Muscle layer of colon (tissue), 2 donors: Measurements from ENCODE around the gene TULP4.
"Not testable (repeated sequence)": the region's sequence is repeated elsewhere in the genome, so short reads cannot be mapped to it uniquely, and the experiment has no call there.

ENCODE experiments used
- H3K27ac ChIP-seq: one replicate; pipeline ENCODE4 v1.7.0; 2013; ENCODE audit warnings: low read depth, mild to moderate bottlenecking, low read length, moderate library complexity
- H3K27me3 ChIP-seq, 2 donors: one replicate each; pipeline ENCODE4 v1.7.0; 2013; ENCODE audit warnings: low read length in 2 of 2, mild to moderate bottlenecking in 2 of 2; ENCODE audit not compliant: insufficient read depth in 2 of 2, control insufficient read depth in 1 of 2
- H3K36me3 ChIP-seq: one replicate; pipeline ENCODE4 v1.7.0; 2013; ENCODE audit warnings: mild to moderate bottlenecking, low read length; ENCODE audit not compliant: insufficient read depth
- H3K4me1 ChIP-seq: one replicate; pipeline ENCODE4 v1.7.0; 2013; ENCODE audit warnings: mild to moderate bottlenecking, low read length; ENCODE audit not compliant: insufficient read depth
- H3K4me3 ChIP-seq, 2 donors: one replicate each; pipeline ENCODE4 v1.7.0; 2013; ENCODE audit warnings: low read length in 2 of 2, low read depth in 1 of 2, mild to moderate bottlenecking in 1 of 2, moderate library complexity in 1 of 2
- H3K9ac ChIP-seq: one replicate; pipeline ENCODE4 v1.7.0; 2013; ENCODE audit warnings: low read length
- H3K9me3 ChIP-seq: one replicate; pipeline ENCODE4 v1.7.0; 2013; ENCODE audit warnings: mild to moderate bottlenecking, low read length
- donor health status: abdominal sarcoma.
- donor health status: Adenocarcinoma of cecum.

The TULP4 gene

DNA sequence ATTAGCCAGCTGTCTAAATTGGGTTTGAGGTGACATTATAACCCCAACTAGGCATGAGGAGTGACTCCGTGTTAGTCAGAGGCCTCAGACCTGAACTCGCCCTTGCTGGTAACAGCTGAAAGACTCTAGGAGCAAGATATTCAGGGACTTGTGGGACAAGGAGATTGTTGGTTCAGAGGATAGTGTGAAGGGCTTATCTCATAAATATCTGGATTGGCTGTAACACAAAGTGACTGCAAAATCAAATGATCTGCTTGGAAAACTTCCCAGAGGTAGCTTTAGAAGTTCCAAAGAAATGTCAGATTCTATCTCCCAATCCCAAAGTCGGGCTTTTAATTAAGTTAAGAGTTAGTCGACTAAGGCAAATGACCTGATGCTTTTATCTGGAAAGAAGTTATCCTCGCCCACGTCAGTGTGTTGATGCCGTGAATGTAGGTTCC is 72.4 kb downstream of the TULP4 start:
- H3K36me3 ChIP-seq = no peaks in the 10 kb centered on the region
- H3K4me1 ChIP-seq = no peaks in the 10 kb centered on the region
- H3K9me3 ChIP-seq = no peaks in the 10 kb centered on the region
- H3K4me3 ChIP-seq = no peak overlapping the region
- H3K27me3 ChIP-seq = no peaks in the 10 kb centered on the region
- no peak overlapping the region for H3K27ac ChIP-seq
- H3K9ac ChIP-seq = no peak overlapping the region

DNA sequence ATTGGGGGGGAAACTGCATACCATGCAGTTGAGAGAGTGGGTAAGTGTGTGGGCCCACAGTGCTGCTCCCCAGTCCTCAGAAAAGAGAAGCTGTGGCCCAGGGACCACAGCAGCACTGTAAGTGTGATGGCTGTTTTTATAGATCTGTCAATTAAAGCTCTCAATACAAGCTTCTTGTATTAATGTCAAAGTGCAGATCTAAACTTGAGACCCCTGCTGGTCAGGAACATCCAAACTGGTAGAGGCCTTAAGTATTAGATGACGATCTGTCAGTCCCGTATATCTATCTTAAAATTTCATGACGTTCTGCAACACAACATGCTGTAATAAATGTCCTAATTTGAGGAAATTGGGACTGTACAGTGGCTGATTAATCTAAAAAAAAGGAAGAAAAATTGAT is 74.8 kb downstream of the TULP4 start:
- no peaks in the 10 kb centered on the region for H3K36me3 ChIP-seq
- H3K9me3 ChIP-seq = no peaks in the 10 kb centered on the region
- H3K9ac ChIP-seq = no peak overlapping the region
- no peak overlapping the region for H3K27ac ChIP-seq
- H3K4me3 ChIP-seq = no peak overlapping the region
- H3K4me1 ChIP-seq = no peaks in the 10 kb centered on the region
- H3K27me3 ChIP-seq = no peaks in the 10 kb centered on the region

DNA sequence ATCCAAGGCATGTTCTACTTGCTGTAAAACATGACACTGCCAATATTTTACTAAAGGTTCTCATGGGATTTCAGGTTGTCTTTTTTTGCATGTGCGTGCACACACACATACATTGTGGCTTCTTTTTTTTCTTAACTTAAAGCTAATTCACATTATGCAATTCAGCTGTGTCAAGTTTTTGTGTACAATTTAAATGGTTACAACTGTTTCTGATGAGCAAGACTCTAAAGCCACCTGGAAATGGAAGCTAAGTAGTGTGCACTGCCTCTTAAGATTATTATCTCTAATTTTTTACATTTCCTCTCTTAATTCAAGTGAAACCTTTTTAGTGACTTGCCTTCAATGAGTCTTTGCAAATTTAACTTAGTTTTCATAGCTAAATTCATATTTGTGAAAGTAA is 75.3 kb downstream of the TULP4 start:
- no peak overlapping the region for H3K27ac ChIP-seq
- no peaks in the 10 kb centered on the region for H3K4me1 ChIP-seq
- no peaks in the 10 kb centered on the region for H3K36me3 ChIP-seq
- no peak overlapping the region for H3K9ac ChIP-seq
- H3K4me3 ChIP-seq = no peak overlapping the region
- no peaks in the 10 kb centered on the region for H3K27me3 ChIP-seq
- H3K9me3 ChIP-seq = no peaks in the 10 kb centered on the region

DNA sequence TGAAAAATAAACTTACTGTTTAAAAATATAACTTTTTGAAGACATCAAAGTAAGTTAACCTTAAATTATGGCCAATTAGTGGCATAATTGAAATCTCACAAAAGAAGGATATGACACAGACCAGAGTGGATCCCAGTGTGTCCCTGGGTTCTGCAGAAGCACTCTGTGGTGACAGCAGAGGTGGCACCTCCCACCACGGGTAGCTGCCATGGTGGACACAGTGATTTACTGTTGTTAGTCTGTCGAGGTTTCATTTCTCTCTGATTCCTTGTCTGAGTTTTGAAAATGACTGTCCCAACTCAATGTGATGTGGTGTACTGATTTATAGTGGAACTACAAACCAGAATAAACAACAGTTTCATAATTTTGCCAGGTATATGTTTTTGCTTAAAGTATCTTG is 76.5 kb downstream of the TULP4 start:
- Histone ChIP-seq H3K4me3 (no peak overlapping the region), H3K9ac (no peak overlapping the region), H3K9me3 (no peaks in the 10 kb centered on the region), H3K36me3 (no peaks in the 10 kb centered on the region), H3K4me1 (no peaks in the 10 kb centered on the region), H3K27me3 (no peaks in the 10 kb centered on the region), H3K27ac (no peak overlapping the region)

DNA sequence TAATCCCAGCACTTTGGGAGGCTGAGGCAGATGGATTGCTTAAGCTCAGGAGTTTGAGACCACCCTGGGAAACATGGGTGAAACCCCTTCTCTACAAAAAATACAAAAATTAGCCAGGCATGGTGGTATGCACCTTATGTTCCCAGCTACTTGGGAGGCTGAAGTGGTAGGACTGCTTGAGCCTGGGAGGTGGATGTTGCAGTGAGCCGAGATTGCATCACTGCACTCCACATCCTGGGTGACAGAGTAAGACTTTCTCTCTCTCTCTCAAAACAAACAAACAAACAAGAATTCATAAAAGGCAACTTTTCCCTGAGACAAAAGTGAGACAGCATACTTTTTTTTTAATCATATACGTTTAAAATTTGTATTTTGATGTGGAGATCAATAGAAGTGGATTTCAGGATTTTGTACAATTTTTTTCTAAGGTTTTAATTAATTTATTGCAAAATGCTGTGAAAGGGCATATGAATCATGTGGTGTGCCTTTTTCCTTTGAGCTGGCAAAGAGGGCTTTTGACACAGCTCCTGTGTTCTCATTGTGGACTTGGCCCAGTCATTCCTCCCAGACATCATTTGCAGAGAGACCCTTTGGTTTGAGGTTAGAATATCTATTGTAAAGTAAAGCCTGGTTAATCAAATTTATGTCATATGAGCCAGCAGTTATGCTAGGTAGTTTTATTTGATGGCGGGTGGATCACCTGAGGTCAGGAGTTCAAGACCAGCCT is 77.1 kb downstream of the TULP4 start:
- H3K9ac ChIP-seq = no peak overlapping the region
- H3K27ac ChIP-seq = no peak overlapping the region
- H3K9me3 ChIP-seq = no peaks in the 10 kb centered on the region
- no peaks in the 10 kb centered on the region for H3K36me3 ChIP-seq
- H3K4me3 ChIP-seq = no peak overlapping the region
- no peaks in the 10 kb centered on the region for H3K27me3 ChIP-seq
- no peaks in the 10 kb centered on the region for H3K4me1 ChIP-seq

DNA sequence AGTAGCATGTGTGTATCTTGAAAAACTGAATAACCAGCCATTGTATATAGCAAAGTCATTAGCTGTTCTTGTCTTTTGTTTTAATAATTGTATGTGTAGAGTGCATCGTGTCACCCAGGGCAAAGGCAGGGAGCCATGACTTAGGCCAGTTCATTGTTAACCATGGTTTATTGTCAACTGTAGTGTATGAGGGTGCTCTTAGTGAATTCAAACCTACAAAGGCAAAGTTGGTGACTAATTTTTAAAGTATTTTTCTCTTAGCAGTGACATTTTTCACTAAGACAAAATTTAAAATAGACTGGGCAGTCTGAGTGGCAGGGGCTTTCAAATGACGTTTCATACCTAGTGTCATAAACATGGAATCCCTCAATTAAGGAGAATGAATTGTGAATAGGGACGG is 79.0 kb downstream of the TULP4 start:
- no peak overlapping the region for H3K9ac ChIP-seq
- no peaks in the 10 kb centered on the region for H3K4me1 ChIP-seq
- H3K27ac ChIP-seq = no peak overlapping the region
- no peaks in the 10 kb centered on the region for H3K27me3 ChIP-seq
- no peaks in the 10 kb centered on the region for H3K36me3 ChIP-seq
- no peaks in the 10 kb centered on the region for H3K9me3 ChIP-seq
- H3K4me3 ChIP-seq = no peak overlapping the region

DNA sequence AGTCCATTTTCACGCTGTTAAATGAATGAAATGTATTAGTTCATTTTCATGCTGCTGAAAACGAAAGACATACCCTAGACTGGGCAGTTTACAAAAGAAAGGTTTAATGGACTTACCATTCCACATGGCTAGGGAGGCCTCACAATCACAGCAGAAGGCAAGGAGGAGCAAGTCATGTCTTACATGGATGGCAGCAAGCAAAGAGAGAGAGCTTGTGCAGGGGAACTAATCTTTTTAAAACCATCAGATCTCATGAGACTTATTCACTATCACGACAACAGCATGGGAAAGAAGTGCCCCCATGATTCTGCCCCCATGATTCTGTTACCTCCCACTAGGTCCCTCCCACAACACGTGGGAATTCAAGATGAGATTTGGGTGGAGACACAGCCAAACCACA is 79.7 kb downstream of the TULP4 start:
- not testable (repeated sequence) for H3K4me1 ChIP-seq, H3K9ac ChIP-seq, H3K4me3 ChIP-seq, H3K27ac ChIP-seq, H3K27me3 ChIP-seq, H3K36me3 ChIP-seq, H3K9me3 ChIP-seq

DNA sequence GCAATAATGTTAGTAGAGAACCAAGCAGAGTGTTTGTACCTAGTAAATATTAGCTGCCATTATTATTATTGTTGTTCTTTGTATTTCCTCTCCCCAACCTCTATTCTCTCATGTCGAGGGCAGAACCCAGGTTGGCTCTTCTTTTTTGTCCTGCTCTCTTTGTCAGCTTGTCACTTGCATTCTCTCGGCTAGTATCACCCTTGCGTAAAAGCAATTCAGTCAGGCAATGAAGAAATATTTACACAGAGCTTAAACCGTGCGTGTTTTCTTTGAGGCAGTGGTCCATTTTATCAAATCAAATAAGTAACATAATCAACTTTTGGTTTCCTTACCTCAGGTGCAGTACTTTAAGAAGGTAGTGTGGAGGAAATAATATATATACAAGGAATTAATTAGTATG is 83.9 kb downstream of the TULP4 start:
- no peak overlapping the region for H3K9ac ChIP-seq
- no peaks in the 10 kb centered on the region for H3K9me3 ChIP-seq
- no peaks in the 10 kb centered on the region for H3K27me3 ChIP-seq

DNA sequence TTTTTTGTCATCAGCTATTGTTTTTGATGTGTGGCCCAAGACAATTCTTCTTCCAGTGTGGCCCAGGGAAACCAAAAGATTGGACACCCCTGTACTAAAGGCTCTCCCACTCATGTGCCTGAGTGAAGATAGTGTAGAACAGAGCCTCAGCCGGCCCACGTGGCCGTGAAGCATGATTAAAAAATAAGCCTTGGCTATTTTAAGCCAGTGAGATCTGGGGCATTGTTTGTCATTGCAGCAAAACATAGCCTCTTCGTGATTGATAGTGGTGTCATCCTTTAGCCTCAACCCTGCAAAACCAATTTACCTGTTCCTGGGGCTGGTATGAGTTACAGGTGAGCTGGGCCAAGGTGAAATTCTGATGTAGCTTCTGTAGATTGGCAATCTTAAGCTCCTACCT is 85.3 kb downstream of the TULP4 start:
- no peak overlapping the region for H3K9ac ChIP-seq
- no peaks in the 10 kb centered on the region for H3K36me3 ChIP-seq
- H3K27ac ChIP-seq = no peak overlapping the region
- no peak overlapping the region for H3K4me3 ChIP-seq
- H3K4me1 ChIP-seq = peaks cover 4% of the 10 kb centered on the region
- H3K27me3 ChIP-seq = no peaks in the 10 kb centered on the region
- no peaks in the 10 kb centered on the region for H3K9me3 ChIP-seq

More for the DNA sequence above, 83.9 kb downstream of the TULP4 start:
- Histone ChIP-seq H3K4me3 (no peak overlapping the region), H3K4me1 (no peaks in the 10 kb centered on the region), H3K36me3 (no peaks in the 10 kb centered on the region), H3K27ac (no peak overlapping the region)

DNA sequence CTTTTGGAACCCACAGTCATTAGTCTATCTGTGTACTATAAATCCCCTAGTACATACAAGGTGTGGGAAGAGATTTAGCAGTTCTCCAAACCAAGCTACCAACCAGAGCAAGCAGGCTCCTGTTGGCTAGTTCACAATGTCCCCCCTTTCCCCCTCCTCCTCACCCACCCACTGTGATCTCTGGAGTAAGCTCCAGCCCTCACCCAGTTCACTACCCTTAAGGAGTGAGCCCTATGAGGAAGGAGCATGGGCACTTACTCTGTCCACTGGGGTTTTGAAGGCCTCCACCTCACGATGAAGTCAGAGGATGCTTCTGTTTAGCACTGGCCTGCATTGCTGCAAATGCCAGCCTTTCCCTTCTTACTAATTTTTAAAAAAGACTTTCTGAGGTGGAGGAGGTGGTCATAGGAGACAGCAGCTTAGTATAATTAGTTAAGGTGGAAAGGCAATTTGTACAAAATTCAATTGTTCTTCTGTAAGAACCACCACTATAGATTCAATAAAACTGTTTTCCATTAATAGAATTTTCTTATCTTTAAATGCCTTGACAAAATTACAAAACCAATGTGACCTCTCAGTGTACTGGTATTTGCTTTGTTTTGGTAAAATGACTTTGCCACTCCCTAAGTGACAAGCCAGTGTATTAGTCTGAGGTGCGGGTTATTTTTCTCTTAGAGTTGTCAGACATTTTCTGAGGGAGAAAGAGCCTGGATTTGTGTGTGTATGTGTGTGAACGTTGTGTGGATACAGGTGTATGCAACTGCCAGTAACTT is 86.2 kb downstream of the TULP4 start:
- H3K27ac ChIP-seq = no peak overlapping the region
- no peak overlapping the region for H3K4me3 ChIP-seq
- no peaks in the 10 kb centered on the region for H3K27me3 ChIP-seq
- no peak overlapping the region for H3K9ac ChIP-seq
- no peaks in the 10 kb centered on the region for H3K36me3 ChIP-seq
- H3K4me1 ChIP-seq = peaks cover 4% of the 10 kb centered on the region
- no peaks in the 10 kb centered on the region for H3K9me3 ChIP-seq

DNA sequence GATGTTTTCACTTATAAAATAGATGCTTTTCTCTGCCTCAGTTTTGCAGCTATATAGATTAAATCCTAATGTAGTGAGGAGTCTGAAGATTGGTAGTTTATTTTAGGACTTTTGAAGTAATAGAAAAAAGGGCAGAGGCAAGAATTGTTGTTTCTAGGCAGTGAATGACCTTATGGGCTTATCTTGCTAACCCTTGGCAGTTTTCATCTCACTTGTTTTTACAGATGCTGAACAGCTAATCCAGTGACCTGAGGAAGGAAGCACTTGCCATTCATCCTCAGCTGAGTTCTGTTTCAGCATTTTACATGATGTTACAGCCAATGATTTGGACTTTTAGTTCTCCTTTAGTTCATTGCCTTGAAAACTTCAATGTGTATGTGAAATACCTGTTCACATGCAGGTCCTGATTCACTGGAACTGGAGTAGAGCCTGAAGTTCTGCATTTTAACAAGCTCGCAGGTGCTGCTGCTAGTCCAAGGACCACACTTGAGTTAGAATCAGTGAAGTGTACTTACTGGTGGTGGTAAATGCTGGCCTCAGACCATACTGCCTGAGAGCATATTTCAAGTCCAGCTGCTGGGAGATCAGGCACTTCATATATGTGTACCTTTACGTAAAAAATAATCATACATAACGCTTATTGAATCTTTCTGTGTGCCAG is 86.9 kb downstream of the TULP4 start:
- H3K9ac ChIP-seq = no peak overlapping the region
- H3K27ac ChIP-seq = no peak overlapping the region
- H3K27me3 ChIP-seq = no peaks in the 10 kb centered on the region
- peaks cover 4% of the 10 kb centered on the region for H3K4me1 ChIP-seq
- no peaks in the 10 kb centered on the region for H3K9me3 ChIP-seq
- H3K4me3 ChIP-seq = no peak overlapping the region
- H3K36me3 ChIP-seq = no peaks in the 10 kb centered on the region
